HL-60/S4 treated with retinoic acid at 250 ng/mL for 4 days and 3 days (cell line): Measurements from ENCODE around the gene SP5.
"Not testable (repeated sequence)": the region's sequence is repeated elsewhere in the genome, so short reads cannot be mapped to it uniquely, and the experiment has no call there.

Experiments
- in situ Hi-C: fragments of 300-500 bp; cut with MboI; formaldehyde crosslinking; loops from 2 replicates; pipeline ENCODE4 v1.7.0; 2022; ENCODE audit warnings: low sequenced_read_pairs

SP5 gene

DNA sequence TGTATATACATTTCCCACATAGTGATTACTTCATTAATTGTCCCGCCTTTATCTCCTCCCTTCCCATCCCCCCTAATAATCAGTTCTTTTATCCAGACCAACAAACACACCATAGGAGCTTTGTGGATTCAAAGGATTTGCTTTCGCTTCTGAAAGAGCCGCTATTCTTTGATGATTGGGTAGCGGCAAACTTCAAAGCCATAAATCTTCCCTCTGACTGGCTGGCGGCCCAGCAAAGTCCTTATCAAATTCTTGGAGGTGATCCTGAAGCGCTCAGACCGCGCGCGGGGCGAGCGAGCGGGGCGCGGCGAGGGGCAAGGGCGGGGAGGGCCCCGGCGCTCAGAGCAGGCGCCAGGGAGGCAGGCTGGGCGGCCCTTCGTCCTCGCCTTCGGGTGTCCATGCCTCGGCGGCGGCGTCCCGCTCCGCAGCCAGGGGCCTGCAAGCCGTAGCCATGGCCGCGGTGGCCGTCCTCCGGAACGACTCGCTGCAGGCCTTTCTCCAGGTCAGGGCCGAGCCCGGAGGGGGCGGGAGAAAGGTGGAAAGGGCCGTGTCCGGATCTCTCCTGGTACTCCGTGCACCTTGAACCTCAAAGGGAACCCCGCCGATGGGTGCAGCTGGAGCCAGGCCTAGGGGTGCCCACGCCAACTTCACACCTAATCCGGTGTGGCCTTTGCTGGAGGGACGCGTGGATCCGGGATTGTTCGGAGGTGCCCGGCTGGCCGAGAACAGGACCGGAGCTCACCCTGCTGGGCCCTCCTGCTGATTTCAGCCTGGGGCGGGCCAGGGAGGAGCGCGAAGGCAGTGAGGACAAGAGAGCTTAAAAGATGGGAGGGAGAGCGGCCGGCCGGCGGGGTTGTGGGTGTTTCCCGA lies at the start of gene SP5:
Gene SP5, plus strand, starts transcription at position 276 of the 870 bp plus-strand sequence. Its CDS starts 176 bp downstream, at position 452.
- in situ Hi-C loops, result no loop called here

DNA sequence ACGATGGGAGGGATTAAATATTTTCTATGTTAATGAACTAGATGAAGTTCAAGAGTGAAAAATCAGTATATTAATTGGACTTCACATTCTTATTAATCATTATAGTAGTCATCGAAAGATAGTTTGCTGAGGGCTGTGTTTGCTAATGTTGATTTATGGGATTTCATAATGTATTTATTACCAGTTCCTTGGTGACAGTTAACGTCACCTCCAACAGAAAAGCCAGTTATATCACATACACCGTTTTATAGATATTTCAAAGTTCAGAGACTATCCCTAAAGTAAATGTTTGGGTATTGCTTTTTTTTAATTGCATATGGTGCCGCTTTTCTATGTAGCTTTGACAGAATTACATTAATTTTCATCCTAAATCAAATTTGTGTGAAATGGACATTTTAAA lies 49.4 kb upstream of the SP5 start:
- in situ Hi-C loops, result no loop called here

DNA sequence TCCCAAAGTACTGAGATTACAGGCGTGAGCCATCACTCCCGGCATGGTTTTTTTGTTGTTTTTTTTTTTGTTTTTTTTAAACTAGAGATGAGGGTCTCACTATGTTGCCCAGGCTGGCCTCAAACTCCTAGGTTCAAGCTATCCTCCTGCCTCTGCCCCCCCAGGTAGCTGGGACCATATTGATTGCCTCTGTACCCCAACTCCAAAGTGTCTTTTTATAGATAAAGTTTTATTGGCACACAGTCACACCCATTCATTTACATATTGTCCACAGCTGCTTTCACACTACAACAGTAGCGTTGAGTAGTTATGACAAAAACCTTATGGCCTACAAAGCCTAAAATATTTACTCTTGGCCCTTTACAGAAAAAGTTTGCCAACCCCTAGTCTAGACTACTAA lies 45.2 kb upstream of the SP5 start:
- in situ Hi-C loops, result no loop called here

DNA sequence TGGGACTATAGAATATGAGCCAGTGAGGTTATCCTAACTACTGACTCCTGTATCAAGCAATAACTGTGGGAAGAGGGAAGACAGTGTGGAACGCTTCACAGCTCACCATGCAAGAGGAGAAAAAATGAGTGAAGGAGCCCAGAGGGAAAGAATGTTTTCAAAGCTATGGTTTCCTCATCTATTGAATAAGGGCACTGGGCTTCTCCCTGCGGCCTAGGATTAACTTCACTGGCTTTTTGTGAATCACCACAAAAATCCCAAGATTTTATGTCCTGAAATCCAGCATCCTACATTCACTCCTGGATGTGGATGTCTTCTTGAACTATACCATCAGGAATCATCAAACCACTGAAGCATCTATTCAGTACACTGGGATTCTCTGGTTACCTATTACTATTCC lies 44.5 kb upstream of the SP5 start:
- in situ Hi-C loops, result no loop called here

DNA sequence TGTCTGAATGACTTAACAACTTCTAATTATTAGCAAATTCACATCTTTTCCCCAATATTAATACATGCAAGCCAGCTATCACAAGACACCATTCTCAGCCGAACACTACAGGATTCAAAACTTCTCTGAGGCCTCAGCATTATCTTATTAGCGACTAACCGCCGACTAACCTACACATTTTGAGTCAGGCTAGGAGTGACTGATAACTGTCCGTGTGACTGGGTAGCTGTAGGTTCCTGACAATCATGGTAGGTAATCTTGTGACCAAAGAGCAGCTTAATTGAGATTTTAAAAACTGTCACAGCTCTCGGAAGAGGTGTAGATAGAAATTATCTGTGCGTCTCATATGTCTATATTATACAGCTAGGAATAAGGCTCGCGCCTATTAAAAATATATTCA lies 44.1 kb upstream of the SP5 start:
- in situ Hi-C loops, result no loop called here

DNA sequence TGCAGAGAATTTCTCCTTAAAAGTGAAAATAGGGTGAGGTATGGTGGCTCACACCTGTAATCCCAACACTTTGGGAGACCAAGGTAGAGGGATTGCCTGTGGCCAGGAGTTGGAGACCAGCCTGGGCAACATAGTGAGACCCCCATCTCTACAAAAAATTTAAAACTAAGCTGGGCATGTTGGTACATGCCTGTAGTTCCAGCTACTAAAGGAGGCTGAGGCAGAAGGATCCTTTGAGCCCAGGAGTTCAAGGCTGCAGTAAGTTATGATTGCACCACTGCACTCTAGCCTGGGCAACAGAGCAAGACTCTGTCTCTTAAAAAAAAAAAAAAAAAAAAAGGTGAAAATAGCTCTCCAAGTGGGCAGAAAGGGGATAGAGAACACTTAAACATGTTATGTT lies 40.9 kb upstream of the SP5 start:
- in situ Hi-C loops, result not testable (repeated sequence)

DNA sequence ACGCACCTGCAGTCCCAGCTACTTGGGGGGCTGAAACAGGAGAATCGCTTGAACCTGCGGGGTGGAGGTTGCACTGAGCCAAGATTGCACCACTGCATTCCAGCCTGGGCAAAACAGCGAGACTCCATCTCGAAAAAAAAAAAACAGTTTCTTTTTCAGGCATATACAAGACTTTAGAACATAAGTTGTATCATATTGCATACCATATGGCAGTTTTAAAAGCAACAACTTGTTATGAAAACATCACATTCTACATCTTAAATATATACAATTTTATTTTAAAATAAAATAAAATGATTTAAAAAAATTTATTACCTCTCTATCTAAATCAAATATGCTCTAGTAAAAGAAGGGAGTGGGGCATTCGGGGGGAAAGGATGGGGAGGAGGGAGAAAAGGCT lies 39.4 kb upstream of the SP5 start:
- in situ Hi-C loops, result no loop called here

DNA sequence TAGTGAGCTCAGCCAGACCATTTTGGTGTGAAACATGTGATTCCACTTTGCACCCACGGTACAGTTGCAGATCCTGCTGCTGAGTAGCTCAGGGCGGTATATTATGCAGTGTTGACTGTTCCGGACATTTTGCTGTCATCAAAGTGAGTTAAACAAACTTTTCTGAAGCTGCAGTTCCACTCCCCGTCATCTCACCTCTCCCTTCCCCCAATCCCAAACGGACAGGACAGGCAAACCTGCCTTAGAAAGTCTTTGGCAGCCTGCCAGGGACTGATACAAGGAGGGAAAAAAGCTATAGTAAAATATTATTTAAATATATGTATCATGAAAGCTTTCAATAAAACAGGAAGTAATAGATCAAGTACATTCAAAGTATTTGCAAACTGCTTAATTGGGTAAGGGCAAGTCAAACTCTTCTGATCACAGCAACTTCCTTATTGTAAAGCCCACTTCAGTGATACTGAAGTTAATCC lies 35.5 kb upstream of the SP5 start:
- in situ Hi-C loops, result no loop called here

DNA sequence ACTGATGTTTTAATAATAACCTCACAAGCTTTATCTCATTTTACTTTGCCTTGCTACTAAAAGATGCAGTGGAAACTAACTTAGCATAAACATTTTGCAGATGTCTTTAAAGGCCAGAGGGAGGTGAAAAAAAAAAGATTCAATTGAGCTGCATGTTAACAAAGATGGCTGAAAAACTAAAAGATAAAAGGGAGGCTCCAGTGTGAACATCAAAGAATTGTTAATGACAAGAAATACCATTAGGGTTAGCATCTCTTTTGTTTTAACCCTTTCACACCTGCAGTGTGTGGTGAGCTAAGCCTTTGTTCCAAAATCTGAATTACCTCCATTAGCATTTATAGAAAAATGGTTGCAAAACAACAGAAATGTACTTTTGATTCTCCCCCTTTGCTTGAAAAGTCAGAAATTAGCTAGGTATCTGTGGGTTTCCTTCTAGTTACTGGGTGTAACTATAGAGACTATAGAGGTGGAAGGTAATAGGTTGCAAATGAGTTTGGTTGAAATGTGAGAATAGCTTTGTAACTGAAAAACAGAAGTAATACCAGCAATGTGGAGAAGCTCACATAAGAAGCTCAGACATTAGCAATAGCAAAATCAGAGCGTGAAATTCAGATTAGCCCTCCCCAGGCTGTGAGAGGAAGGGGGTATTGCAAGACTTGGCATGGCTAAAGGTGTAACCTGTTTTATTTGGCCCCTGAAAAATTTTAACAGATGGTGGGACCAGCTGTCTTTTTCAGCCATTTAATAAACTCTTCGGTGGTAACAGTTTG lies 34.8 kb upstream of the SP5 start:
- in situ Hi-C loops, result no loop called here

DNA sequence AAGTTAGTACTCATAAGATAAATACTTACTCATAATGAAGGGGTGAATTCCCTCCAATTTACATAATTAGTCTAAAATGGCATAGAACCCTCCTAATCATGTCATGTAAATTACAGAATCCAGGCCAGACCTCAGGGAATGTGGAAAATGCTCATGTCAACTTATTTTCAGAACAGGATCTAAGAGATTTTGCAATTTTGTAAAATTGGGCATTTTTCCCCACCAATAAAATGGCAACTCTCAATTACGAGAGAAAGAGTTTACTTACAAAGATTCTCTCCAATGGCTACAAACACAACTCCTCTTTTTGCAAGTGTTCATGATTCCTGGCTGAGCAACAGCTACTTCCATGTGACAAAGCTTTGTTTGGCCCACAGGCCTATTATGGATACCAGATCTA lies 33.8 kb upstream of the SP5 start:
- in situ Hi-C loops, result no loop called here

DNA sequence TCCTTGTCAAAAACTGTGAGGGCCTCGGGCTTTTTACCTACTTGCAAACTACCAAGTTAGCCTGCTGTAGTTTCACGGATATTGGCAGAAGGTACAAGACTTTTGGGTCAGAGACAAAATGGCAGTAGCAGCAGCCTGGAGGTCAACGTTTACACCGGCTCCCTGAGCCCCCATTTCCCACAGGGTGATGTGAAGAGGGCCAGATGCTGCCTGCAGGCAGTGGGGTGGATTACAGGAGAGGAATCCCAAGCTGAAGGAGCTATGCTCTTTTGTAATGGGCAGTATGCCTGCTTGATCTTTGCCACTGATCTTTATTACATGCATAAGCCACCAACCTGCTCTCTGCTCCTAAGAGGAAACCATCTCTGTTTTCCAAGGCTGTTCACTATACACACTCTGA lies 29.5 kb upstream of the SP5 start:
- in situ Hi-C loops, result no loop called here

DNA sequence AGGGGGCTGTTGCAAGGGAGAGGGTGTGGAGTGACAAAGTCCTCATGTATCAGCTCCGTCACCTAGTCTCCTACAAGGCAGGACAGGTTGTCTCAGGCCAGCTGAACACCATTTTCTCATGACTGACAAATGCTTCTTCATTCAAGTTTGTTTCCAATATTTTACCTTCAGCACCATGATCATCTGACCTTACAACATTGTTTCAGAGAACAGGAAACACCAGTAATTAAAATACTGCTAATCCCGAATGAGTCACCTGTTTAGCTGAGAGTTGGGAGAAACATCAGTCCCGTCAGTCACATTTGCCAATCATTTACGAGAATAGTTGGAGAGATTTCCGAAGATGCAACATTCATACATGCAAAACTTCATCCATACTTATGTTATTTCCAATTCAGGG lies 25.7 kb upstream of the SP5 start:
- in situ Hi-C loops, result no loop called here

DNA sequence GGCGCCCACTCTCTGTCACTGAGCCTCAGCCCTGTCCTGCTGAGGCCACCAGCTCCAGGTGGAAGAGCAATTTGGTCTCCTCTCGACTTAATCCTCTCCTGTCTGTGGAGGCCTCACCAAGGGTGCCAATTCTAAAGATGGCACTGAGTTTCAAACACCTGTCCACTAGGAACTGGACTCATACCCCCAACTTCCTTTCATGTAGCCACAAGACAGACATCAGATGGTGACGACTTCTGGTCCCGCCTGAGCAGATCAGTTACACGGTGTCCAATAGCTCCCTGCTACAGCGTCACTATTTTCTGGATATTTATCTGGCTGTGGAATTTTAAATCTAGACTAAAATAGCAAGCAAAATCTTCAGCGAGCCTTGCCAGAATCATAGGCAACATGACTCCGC lies 24.5 kb upstream of the SP5 start:
- in situ Hi-C loops, result no loop called here

DNA sequence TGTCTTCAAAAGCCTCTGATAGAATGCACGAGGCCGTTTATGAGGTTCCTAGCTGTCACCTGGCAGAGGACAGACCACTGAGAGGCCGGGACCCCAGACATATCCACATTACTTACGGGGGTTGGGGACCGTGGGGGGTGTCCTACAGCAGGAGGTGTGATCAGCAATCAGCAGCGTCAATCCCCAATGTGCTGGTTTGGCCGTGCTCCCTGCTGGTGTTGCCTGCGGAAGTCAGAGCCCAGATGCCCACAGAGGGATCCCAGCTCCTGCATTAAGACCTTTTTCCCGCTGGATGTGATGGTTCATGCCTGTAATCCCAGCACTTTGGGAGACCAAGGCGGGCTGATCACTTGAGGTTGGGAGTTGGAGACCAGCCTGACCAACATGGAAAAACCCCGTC lies 20.8 kb upstream of the SP5 start:
- in situ Hi-C loops, result no loop called here

DNA sequence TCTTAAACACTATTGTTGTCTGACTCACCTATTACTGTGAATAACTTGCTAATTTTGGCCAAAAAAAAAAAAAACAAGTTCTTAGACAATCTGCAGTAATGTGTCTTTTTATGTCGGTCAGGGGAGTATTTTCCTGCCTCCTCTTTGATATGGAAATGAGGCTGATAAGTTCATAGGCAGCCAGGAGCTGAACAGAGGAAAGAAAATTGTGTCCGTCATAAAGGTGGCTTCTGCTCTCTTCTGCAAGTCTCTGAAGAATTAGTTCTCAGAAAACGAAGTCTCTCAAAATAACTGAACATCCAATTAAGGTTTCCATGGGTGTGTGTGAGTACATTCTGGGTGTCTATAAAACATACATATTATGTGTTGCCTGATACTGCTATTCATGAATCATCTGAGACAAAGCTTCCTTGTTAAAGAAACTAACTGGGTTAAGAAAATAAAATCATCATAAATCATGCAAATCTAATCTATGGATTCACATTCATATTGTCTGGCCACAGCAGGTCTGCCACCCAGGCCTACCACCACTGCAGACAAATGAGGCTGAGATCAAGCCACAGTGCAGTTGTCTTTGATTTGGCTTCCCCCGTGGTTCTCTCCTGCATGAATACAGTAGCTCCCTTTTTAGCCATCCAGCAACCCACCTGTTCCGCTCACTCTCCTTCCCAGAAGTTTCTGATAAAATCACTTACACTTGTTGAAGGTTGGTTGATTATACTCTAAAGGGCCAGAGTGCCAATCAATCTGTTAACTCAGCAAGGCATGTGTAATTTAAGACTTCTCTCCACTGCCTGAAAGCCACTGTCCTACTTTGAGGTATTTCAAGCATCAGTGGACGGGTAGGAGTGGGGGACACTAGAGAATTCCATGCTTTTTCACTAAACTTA lies 19.4 kb upstream of the SP5 start:
- in situ Hi-C loops, result no loop called here

DNA sequence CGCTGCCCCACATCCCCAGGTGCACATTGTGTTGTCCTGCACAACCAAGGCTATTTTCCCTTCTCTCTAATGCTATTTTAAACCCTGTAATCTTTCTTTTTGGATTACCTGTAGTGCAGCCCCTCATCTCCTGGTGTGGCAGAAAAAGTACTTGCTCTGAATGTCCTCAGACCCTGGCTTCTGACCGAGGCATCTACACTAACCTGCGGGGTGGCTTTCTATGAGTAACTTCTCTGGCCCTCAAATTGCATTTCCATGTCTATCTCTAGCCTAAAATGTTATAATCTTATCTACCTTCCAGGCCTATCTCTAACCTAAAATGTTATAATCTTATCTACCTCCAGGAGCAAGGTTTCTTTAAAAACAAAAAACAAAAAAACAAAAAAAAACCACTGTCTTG lies 18.2 kb upstream of the SP5 start:
- in situ Hi-C loops, result no loop called here

DNA sequence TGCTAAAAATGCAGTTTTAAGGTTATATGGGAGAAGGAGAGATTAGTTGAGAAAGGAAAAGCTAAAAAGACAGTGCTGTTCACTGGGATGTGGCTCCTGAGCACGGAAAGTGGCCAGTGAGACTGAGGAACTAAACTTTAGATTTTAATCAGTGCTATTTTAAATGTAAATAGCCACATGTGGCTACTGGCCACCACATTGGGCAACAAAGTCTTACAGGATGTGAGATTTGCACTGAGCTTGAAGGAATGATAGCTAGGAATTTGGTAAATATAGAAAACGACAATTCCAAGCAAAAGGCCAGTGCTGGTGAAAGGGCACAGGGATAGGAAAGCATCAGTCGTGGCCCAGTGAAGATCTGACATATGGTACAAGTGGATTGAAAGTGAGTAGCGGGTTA lies 14.1 kb upstream of the SP5 start:
- in situ Hi-C loops, result no loop called here

DNA sequence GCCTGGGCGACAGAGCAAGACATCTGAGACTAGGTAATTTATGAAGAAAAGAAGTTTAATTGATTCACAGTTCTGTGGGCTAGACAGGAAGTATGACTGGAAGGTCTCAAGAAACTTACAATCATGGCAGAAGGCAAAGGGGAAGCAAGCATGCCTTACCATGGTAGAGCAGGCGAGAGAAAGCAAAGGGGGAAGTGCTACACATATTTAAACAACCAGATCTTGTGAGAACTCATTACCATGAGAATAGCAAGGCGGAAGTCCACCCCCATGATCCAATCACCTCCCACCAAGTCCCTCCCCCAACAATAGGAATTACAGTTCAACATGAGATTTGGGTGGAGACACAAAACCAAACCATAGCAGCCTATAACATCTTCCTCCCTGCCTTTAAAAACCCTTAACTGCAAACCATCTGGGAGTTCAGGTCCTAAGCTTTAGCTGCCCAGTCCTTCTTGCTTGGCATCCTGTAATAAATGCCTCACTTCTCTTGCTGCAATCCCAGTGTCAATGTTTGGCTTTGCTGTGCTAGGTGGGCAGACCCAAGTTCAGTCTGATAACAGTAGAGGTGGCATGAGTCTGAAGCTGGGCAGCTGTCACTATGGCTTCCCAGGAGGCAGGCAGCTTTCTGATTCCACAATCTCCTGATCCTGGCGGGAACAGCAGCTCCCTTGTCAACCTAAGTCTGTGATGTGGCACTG lies 11.2 kb upstream of the SP5 start:
- in situ Hi-C loops, result no loop called here

DNA sequence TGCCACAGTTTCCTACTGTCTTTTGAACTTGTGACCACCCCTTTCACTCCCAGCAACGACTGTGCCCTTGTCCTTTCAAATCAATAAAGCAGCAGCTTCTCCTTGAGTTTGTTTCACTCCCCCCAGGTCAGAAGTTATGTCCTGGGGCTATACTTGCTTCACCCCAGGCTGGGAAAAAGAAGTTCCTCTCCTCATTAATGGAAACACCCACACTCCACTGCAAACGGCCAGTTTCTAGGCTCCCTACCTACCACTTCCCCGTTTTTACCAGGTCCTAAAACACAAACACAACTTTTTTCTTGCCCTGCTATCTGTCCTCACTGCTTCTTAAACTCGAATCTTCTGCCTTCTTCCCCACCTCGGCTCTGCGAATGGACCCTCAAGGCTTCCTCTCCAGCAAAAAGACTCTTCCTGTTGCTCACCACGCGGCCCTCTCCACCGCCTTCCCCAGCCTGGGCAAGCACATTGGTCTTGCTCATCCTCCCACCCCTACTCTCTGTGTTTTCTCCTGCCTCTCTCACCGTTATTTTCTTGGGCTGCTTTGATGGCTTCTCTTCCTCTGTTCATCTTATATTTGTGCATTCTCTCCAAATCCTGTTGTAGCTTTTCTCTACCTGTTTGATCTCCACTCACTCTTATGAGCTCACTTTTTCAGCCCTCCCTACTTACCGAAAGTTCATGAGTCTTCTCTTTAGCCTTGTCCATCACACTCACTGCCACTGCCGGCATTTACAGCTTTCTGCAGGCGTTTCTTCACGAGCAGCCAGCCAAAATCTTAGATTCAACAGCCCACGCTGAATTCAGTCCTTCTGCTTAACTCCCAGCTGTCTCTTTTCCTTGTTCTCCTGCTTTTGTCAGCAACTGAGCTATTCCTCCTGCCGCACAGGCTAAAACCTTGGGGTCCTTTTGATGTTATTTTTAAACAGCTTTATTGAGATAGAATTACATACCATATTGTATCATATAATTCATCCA lies 7.0 kb upstream of the SP5 start:
- in situ Hi-C loops, result no loop called here
